IMR-90 (cell line): ENCODE measurements around the gene MEIS2. TPM values are rescaled to one million over a fixed set of nuclear protein-coding genes. Genes with fewer than 3 reads are reported as not detected.

Source experiments
- ATAC-seq: fragments of 200-7000 bp; cut with Tn5 transposase; 2 replicates; pipeline ENCODE4 v1.9.1; 2020; ENCODE audit warnings: low read depth, mild to moderate bottlenecking, moderate library complexity
- BruUV-seq: library from RNA; stranded (reverse); fragments of 400-500 nt; replicated peaks from 2 replicates; lab custom pipeline; 2021; lab: Mats Ljungman, UMichigan
- CTCF ChIA-PET: fragments of 300-600 bp; formaldehyde crosslinking; extraction: SDS; loops from one replicate; lab custom pipeline; 2021; ENCODE audit warnings: antibody characterized with exemption; lab: Yijun Ruan, JAX
- POLR2A ChIA-PET: fragments of 300-600 bp; sonication (Branson Sonifier 250); formaldehyde crosslinking; loops from one replicate; lab custom pipeline; 2022; ENCODE audit warnings: antibody characterized with exemption; ENCODE audit not compliant: unreplicated experiment; lab: Charles Lee
- DNase-seq: peaks from one replicate; pipeline ENCODE4 v3.0.0; 2013
- H2AFZ ChIP-seq: replicated peaks from 2 replicates; pipeline ENCODE3; 2013; ENCODE audit warnings: low read length, mild to moderate bottlenecking; ENCODE audit not compliant: poor library complexity
- H2AK5ac ChIP-seq: 2 replicates; pipeline ENCODE4 v1.6.1; 2013; ENCODE audit warnings: low read depth, low read length, inconsistent platforms
- H2AK9ac ChIP-seq: replicated peaks from 2 replicates; pipeline ENCODE3; 2013; ENCODE audit warnings: mild to moderate bottlenecking, low read depth, low read length, moderate library complexity; ENCODE audit not compliant: poor library complexity
- H2BK120ac ChIP-seq: 2 replicates; pipeline ENCODE4 v1.6.1; 2013; ENCODE audit warnings: low read depth, low read length, inconsistent platforms
- H2BK15ac ChIP-seq: 3 replicates; pipeline ENCODE4 v1.6.1; 2013; ENCODE audit warnings: low read depth, low read length, inconsistent platforms
- H2BK20ac ChIP-seq: 2 replicates; pipeline ENCODE4 v1.6.1; 2013; ENCODE audit warnings: low read depth, mild to moderate bottlenecking, inconsistent platforms, low read length, moderate library complexity
- H2BK5ac ChIP-seq: 2 replicates; pipeline ENCODE4 v1.6.1; 2013; ENCODE audit warnings: mild to moderate bottlenecking, low read depth, low read length, inconsistent platforms; ENCODE audit not compliant: poor library complexity, severe bottlenecking
- H3K14ac ChIP-seq: replicated peaks from 2 replicates; pipeline ENCODE4 v1.6.1; 2013; ENCODE audit warnings: low read depth, low read length, inconsistent platforms
- H3K18ac ChIP-seq: 2 replicates; pipeline ENCODE4 v1.6.1; 2013; ENCODE audit warnings: low read depth, low read length, control low read depth
- H3K23ac ChIP-seq: 2 replicates; pipeline ENCODE4 v1.6.1; 2013; ENCODE audit warnings: low read depth, low read length, inconsistent platforms
- H3K27ac ChIP-seq: 2 replicates; pipeline ENCODE4 v1.5.1; 2013; ENCODE audit warnings: mild to moderate bottlenecking, control low read depth, low read length; ENCODE audit not compliant: insufficient read depth
- H3K27me3 ChIP-seq: 2 replicates; pipeline ENCODE4 v1.6.1; 2013; ENCODE audit warnings: low read length; ENCODE audit not compliant: control insufficient read depth, insufficient read depth
- H3K36me3 ChIP-seq: 2 replicates; pipeline ENCODE4 v1.6.1; 2013; ENCODE audit warnings: low read length, mixed read lengths; ENCODE audit not compliant: control insufficient read depth, insufficient read depth
- H3K4ac ChIP-seq: 2 replicates; pipeline ENCODE4 v1.6.1; 2013; ENCODE audit warnings: low read depth, low read length, inconsistent platforms
- H3K4me1 ChIP-seq: 2 replicates; pipeline ENCODE4 v1.6.1; 2013; ENCODE audit warnings: low read length, mixed read lengths; ENCODE audit not compliant: control insufficient read depth, insufficient read depth
- H3K4me2 ChIP-seq: 2 replicates; pipeline ENCODE4 v1.6.1; 2013; ENCODE audit warnings: low read depth, mild to moderate bottlenecking, control low read depth, low read length, moderate library complexity
- H3K4me3 ChIP-seq: 2 replicates; pipeline ENCODE4 v1.5.1; 2013; ENCODE audit warnings: low read depth, mild to moderate bottlenecking, control low read depth, low read length, moderate library complexity; ENCODE audit not compliant: insufficient read depth
- H3K56ac ChIP-seq: 2 replicates; pipeline ENCODE4 v1.6.1; 2013; ENCODE audit warnings: low read length, inconsistent platforms; ENCODE audit not compliant: insufficient read depth; ENCODE audit errors: extremely low read depth
- H3K79me1 ChIP-seq, 2 experiments: 2 replicates each; pipeline ENCODE4 v1.6.1; 2013; ENCODE audit warnings: low read length in 2 of 2, inconsistent platforms in 1 of 2, low read depth in 1 of 2
- H3K9ac ChIP-seq: 2 replicates; pipeline ENCODE4 v1.6.1; 2013; ENCODE audit warnings: low read depth, low read length, control low read depth
- H3K9me1 ChIP-seq: 2 replicates; pipeline ENCODE4 v1.6.1; 2013; ENCODE audit warnings: low read length, inconsistent platforms; ENCODE audit not compliant: insufficient read depth
- H3K9me3 ChIP-seq: 2 replicates; pipeline ENCODE4 v1.6.1; 2013; ENCODE audit warnings: low read length; ENCODE audit not compliant: control insufficient read depth, insufficient read depth
- H4K20me1 ChIP-seq: 2 replicates; pipeline ENCODE4 v1.6.1; 2013; ENCODE audit warnings: low read length, inconsistent platforms; ENCODE audit not compliant: insufficient read depth
- H4K5ac ChIP-seq: 2 replicates; pipeline ENCODE4 v1.6.1; 2013; ENCODE audit warnings: mild to moderate bottlenecking, low read depth, low read length, control low read depth
- H4K8ac ChIP-seq, 2 experiments: 2 replicates each; pipeline ENCODE4 v1.6.1; 2013; ENCODE audit warnings: low read depth in 2 of 2, low read length in 2 of 2, control low read depth in 1 of 2, inconsistent platforms in 1 of 2
- H4K91ac ChIP-seq: 2 replicates; pipeline ENCODE4 v1.6.1; 2013; ENCODE audit warnings: low read depth, low read length, inconsistent platforms; ENCODE audit not compliant: insufficient read depth
- BHLHE40 ChIP-seq: fragments of 150-350 bp; IDR thresholded peaks from 2 replicates; pipeline ENCODE4 v1.6.1; 2016; ENCODE audit warnings: mild to moderate bottlenecking, low read depth, low read length
- CEBPB ChIP-seq: IDR thresholded peaks from 2 replicates; pipeline ENCODE4 v1.6.1; 2012; ENCODE audit warnings: low read depth, low read length, improper control_type of control experiment
- CHD1 ChIP-seq: IDR thresholded peaks from 2 replicates; pipeline ENCODE4 v1.6.1; 2012; ENCODE audit warnings: low read depth, low read length, improper control_type of control experiment
- CTCF ChIP-seq: conservative IDR thresholded peaks from 2 replicates; pipeline ENCODE4 v1.5.1; 2012; ENCODE audit warnings: mild to moderate bottlenecking, low read depth, low read length, improper control_type of control experiment
- FOS ChIP-seq: fragments of 150-350 bp; IDR thresholded peaks from 2 replicates; pipeline ENCODE4 v1.6.1; 2016; ENCODE audit warnings: low read depth, low read length
- MAFK ChIP-seq: IDR thresholded peaks from 2 replicates; pipeline ENCODE4 v1.6.1; 2012; ENCODE audit warnings: low read depth, low read length, improper control_type of control experiment
- NFE2L2 ChIP-seq: fragments of 150-350 bp; IDR thresholded peaks from 2 replicates; pipeline ENCODE4 v1.6.1; 2016; ENCODE audit warnings: low read depth, mild to moderate bottlenecking, low read length
- POLR2A ChIP-seq: IDR thresholded peaks from 2 replicates; pipeline ENCODE4 v1.6.1; 2012; ENCODE audit warnings: mild to moderate bottlenecking, low read depth, low read length
- RAD21 ChIP-seq: IDR thresholded peaks from 2 replicates; pipeline ENCODE4 v1.6.1; 2012; ENCODE audit warnings: low read length, improper control_type of control experiment
- RCOR1 ChIP-seq: IDR thresholded peaks from 2 replicates; pipeline ENCODE4 v1.6.1; 2012; ENCODE audit warnings: mild to moderate bottlenecking, low read length, improper control_type of control experiment; ENCODE audit not compliant: insufficient replicate concordance
- SMC3 ChIP-seq: fragments of 150-350 bp; IDR thresholded peaks from 2 replicates; pipeline ENCODE4 v1.6.1; 2016; ENCODE audit warnings: low read depth, mild to moderate bottlenecking, antibody characterized with exemption, low read length, moderate library complexity
- WGBS, 2 experiments: methylation state at CpG; one replicate each; pipeline versions ENCODE4 v1.1.5 to v1.1.7; 2013; ENCODE audit warnings: missing lambda C conversion rate in 2 of 2; ENCODE audit not compliant: insufficient read length in 1 of 2; ENCODE audit errors: extremely low coverage in 2 of 2; 5-methylcytosine and 5-hydroxymethylcytosine counted together
- dilution Hi-C: fragments of 300-500 bp; cut with HindIII; formaldehyde crosslinking; loops from one replicate; pipeline ENCODE4 v1.14.3; 2018; ENCODE audit warnings: low sequenced_read_pairs; ENCODE audit not compliant: unreplicated experiment
- in situ Hi-C: fragments of 300-500 bp; cut with MboI; formaldehyde crosslinking; loops from 3 replicates; pipeline ENCODE4 v1.14.3; 2019; ENCODE audit warnings: low sequenced_read_pairs, inconsistent platforms, mixed read lengths
- intact Hi-C: fragments of 100-400 bp; cut with micrococcal nuclease; formaldehyde crosslinking; loops from 2 replicates; pipeline ENCODE4 v1.10.0; 2022
- polyA plus RNA-seq, 3 experiments: library from polyadenylated mRNA; depleted of rRNA; stranded (reverse); fragments of >200 nt; gene quantifications; 2 replicates each; pipeline ENCODE4 v1.2.3, GENCODE V29; 2012; ENCODE audit warnings: low replicate concordance in 1 of 3
- total RNA-seq: library from RNA; depleted of rRNA; stranded (reverse); fragments of >200 nt; gene quantifications from 2 replicates; pipeline ENCODE4 v1.2.3, GENCODE V29; 2012
- TF ChIP-seq, protein P1 (sequence below): fragments of 150-350 bp; IDR thresholded peaks from 2 replicates; pipeline ENCODE4 v1.6.1; 2017; ENCODE audit warnings: mild to moderate bottlenecking, antibody characterized with exemption, low read length, low read depth
- TF ChIP-seq, protein P2 (sequence below): fragments of 150-350 bp; IDR thresholded peaks from 2 replicates; pipeline ENCODE4 v1.6.1; 2016; ENCODE audit warnings: low read depth, mild to moderate bottlenecking, low read length, moderate library complexity, borderline replicate concordance

Gene MEIS2
- total and polyA plus RNA-seq, 2 of the 4 experiments (the other 2 are of a cell fraction) = 70.1 to 71.3 TPM

DNA sequence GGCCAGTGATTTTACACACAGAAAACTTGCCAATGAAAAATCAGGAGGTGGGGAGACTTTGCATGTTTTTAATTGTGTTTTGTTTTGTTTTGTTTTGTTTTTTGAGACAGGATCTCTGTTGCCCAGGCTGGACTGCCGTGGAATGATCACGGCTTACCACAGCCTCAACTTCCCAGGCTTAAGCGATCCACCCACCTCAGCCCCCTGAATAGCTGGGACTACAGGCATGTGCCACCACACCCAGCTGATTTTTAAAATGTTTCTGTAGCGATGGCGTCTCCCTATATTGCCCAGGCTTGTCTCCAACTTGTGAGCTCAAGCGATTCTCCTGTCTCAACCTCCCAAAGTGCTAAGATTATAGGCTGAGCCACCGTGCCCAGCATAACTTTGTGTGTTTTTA lies 46.0 kb downstream of the MEIS2 start:
- Histone ChIP-seq H2BK15ac (no peak overlapping the region), H3K14ac (no peak overlapping the region), H2AK9ac (no peak overlapping the region), H3K27ac (no peak overlapping the region), H3K36me3 (no peaks in the 10 kb centered on the region; the same call in none of the 2 replicates), H2AFZ (no peak overlapping the region), H3K18ac (no peak overlapping the region), H2BK5ac (no peak overlapping the region), H2AK5ac (no peak overlapping the region), H3K4me3 (no peak overlapping the region), H4K8ac (no peak overlapping the region), H3K4ac (no peak overlapping the region), H3K79me1 (peaks cover 39 to 71% of the 10 kb centered on the region in 2 experiments), H2BK120ac (no peak overlapping the region), H3K4me2 (no peak overlapping the region), H3K56ac (no peak overlapping the region), H4K5ac (no peak overlapping the region), H2BK20ac (no peak overlapping the region), H3K4me1 (peaks cover 6% of the 10 kb centered on the region), H3K23ac (no peak overlapping the region), H4K91ac (no peak overlapping the region), H4K20me1 (no peaks in the 10 kb centered on the region), H3K9me1 (peaks cover 2% of the 10 kb centered on the region; the same call in 1 of the 2 replicates), H3K9ac (no peak overlapping the region), H3K9me3 (no peaks in the 10 kb centered on the region), H3K27me3 (no peaks in the 10 kb centered on the region)
- ATAC-seq = no peak
- in situ Hi-C loops = loop anchor here (25.0 kb wide), 1 partner anchor 833 kb away; no protein-coding TSS in a partner anchor
- ChIA-PET POLR2A (interaction anchor here (0.5 kb wide), 1 partner anchor 53 kb away, joined by 4 read pairs; no protein-coding TSS in a partner anchor), CTCF (no interaction called here)
- dilution Hi-C loops = no loop called here
- no TSS peak for BruUV-seq
- 100% methylated on average over 3 of the region's 7 CpGs; no CpG with 5 or more reads in 1 of the 2 experiments for WGBS, 2 experiments
- no peak for DNase-seq
- intact Hi-C loops = no loop called here
- no peak for TF ChIP-seq SMC3
- TF ChIP-seq BHLHE40 = no peak
- TF ChIP-seq POLR2A = no peak
- TF ChIP-seq FOS = no peak
- TF ChIP-seq, protein P1, sequence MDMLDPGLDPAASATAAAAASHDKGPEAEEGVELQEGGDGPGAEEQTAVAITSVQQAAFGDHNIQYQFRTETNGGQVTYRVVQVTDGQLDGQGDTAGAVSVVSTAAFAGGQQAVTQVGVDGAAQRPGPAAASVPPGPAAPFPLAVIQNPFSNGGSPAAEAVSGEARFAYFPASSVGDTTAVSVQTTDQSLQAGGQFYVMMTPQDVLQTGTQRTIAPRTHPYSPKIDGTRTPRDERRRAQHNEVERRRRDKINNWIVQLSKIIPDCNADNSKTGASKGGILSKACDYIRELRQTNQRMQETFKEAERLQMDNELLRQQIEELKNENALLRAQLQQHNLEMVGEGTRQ = no peak
- TF ChIP-seq NFE2L2 = no peak
- TF ChIP-seq, protein P2, sequence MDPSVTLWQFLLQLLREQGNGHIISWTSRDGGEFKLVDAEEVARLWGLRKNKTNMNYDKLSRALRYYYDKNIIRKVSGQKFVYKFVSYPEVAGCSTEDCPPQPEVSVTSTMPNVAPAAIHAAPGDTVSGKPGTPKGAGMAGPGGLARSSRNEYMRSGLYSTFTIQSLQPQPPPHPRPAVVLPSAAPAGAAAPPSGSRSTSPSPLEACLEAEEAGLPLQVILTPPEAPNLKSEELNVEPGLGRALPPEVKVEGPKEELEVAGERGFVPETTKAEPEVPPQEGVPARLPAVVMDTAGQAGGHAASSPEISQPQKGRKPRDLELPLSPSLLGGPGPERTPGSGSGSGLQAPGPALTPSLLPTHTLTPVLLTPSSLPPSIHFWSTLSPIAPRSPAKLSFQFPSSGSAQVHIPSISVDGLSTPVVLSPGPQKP = no peak
- no peak for TF ChIP-seq CEBPB
- TF ChIP-seq CTCF = no peak
- no peak for TF ChIP-seq CHD1
- TF ChIP-seq MAFK = no peak
- no peak for TF ChIP-seq RCOR1
- TF ChIP-seq RAD21 = no peak
